ENCODE results near the gene PPP1R36.

- TF ChIP-seq CTCF (IDR thresholded peaks at IDR 0.05; ENCODE audit: insufficient read depth, low read length, poor library complexity, severe bottlenecking) (no peak), EZH2phosphoT487 (conservative IDR thresholded peaks at IDR 0.05; ENCODE audit: low read length) (no peak)
These were observed 1.0 kb downstream of the PPP1R36 start for GRCh38 chr14:64550621-64551333.
